ENCODE results near the gene ZNF771. TPM values are rescaled to one million over a fixed set of nuclear protein-coding genes. Genes with fewer than 3 reads are reported as not detected.
"Not testable (repeated sequence)": the region's sequence is repeated elsewhere in the genome, so short reads cannot be mapped to it uniquely, and the experiment has no call there.

The ZNF771 gene
- total RNA-seq, 3 donors from 2014 or later (not counting 1 experiment from before 2014, with no cell fraction given): 0.70 to 1.4 (median 1.4) TPM

GRCh38 chr16:30395155-30395991 lies 12.0 kb upstream of the ZNF771 start, which contains the start of gene ZNF48:
ZNF48 (plus strand) TSS chr16:30395420; CDS start chr16:30395795, 375 bp downstream.
- peak within 1 kb of the TSS; percentile 25 for H3K27ac ChIP-seq (ENCODE audit: low read length)
- Mint-ChIP-seq H3K9me3 (no peaks in the 10 kb centered on the region), H3K27ac (peak within 1 kb of the TSS; percentile 10 to 22), H3K36me3 (no peaks in the 10 kb centered on the region), H3K4me3 (peak within 1 kb of the TSS; percentile 92), H3K27me3 (ENCODE audit: low read depth in 2 of 2) (no peaks in the 10 kb centered on the region), H3K4me1 (peaks cover 33 to 48% of the 10 kb centered on the region in 2 donors)
- H3K27me3 ChIP-seq (ENCODE audit: control insufficient read depth, insufficient read depth, low read length): no peaks in the 10 kb centered on the region
- peaks cover 56% of the 10 kb centered on the region for H3K4me1 ChIP-seq (ENCODE audit: control insufficient read depth, insufficient read depth, low read length)
- no peak for TF ChIP-seq CTCF (IDR thresholded peaks at IDR 0.05)
- WGBS (ENCODE audit: insufficient coverage): under 1% methylated on average over 102 of the region's 103 CpGs
- intact Hi-C loops (cut with micrococcal nuclease): no loop called here
- ATAC-seq: peak; percentile 58 to 85 (median 81)
- no peaks in the 10 kb centered on the region for H3K9me3 ChIP-seq (ENCODE audit: control insufficient read depth, insufficient read depth, low read length)
- peak; percentile 51 to 74 for DNase-seq
- no peaks in the 10 kb centered on the region for H3K36me3 ChIP-seq (ENCODE audit: control insufficient read depth, insufficient read depth, low read length)
- H3K4me3 ChIP-seq (ENCODE audit: low read length): peak within 1 kb of the TSS; percentile 52

- H3K4me3 Mint-ChIP-seq: peak overlapping the region; percentile 78
- H3K4me1 Mint-ChIP-seq: peaks cover 33 to 55% of the 10 kb centered on the region in 2 donors
- 23% methylated on average over 12 of the region's 13 CpGs for WGBS (ENCODE audit: insufficient coverage)
- peak overlapping the region; percentile 52 for H3K4me3 ChIP-seq (ENCODE audit: low read length)
- DNase-seq (no peak), ATAC-seq (peak in 1 of 3 donors; percentile 3)
- no peaks in the 10 kb centered on the region for H3K9me3 ChIP-seq (ENCODE audit: control insufficient read depth, insufficient read depth, low read length)
- H3K36me3 Mint-ChIP-seq: no peaks in the 10 kb centered on the region
- H3K36me3 ChIP-seq (ENCODE audit: control insufficient read depth, insufficient read depth, low read length): no peaks in the 10 kb centered on the region
- intact Hi-C loops (cut with micrococcal nuclease): loop anchor here (2.0 kb wide), 1 partner anchor 45 kb away; no protein-coding TSS in a partner anchor
- peaks cover 64% of the 10 kb centered on the region for H3K4me1 ChIP-seq (ENCODE audit: control insufficient read depth, insufficient read depth, low read length)
- no peaks in the 10 kb centered on the region for H3K27me3 ChIP-seq (ENCODE audit: control insufficient read depth, insufficient read depth, low read length)
- H3K27me3 Mint-ChIP-seq (ENCODE audit: low read depth in 2 of 2): no peaks in the 10 kb centered on the region
- no peak for TF ChIP-seq CTCF (IDR thresholded peaks at IDR 0.05)
- peak overlapping the region in 1 of 2 donors; percentile 22 for H3K27ac Mint-ChIP-seq
- H3K27ac ChIP-seq (ENCODE audit: low read length): no peak overlapping the region
- no peaks in the 10 kb centered on the region for H3K9me3 Mint-ChIP-seq
Measured at GRCh38 chr16:30395992-30396585, 11.3 kb upstream of the ZNF771 start.

- not testable (repeated sequence) for H3K27me3 Mint-ChIP-seq (ENCODE audit: low read depth in 2 of 2); H3K9me3 Mint-ChIP-seq
Measured at GRCh38 chr16:30396627-30397026, 10.8 kb upstream of the ZNF771 start.

DNA sequence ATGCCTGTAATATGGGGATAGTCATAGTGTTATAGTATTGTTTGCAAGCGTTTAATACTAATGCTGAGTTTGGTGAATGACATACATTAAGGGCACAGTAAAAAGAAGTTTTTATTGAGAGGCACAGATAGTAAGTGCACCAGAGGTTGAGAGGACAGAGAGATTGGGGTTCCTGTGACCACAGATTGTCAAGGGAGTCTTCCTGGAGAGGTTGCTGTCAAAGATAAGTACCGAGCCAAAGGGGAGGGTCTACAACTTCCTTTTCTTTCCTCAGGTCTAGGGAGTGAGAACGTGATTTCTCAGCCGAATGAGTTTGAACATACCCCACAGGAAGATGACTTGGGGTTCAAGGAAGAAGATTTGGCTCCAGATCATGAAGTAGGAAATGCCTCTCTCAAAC lies 10.3 kb upstream of the ZNF771 start:
- Histone ChIP-seq H3K27me3 (ENCODE audit: control insufficient read depth, insufficient read depth, low read length) (no peaks in the 10 kb centered on the region), H3K4me1 (ENCODE audit: control insufficient read depth, insufficient read depth, low read length) (peaks cover 67% of the 10 kb centered on the region), H3K27ac (ENCODE audit: low read length) (no peak overlapping the region), H3K4me3 (ENCODE audit: low read length) (no peak overlapping the region), H3K36me3 (ENCODE audit: control insufficient read depth, insufficient read depth, low read length) (no peaks in the 10 kb centered on the region), H3K9me3 (ENCODE audit: control insufficient read depth, insufficient read depth, low read length) (no peaks in the 10 kb centered on the region)
- Mint-ChIP-seq H3K27ac (peak overlapping the region in 1 of 2 donors; percentile 74), H3K27me3 (ENCODE audit: low read depth in 2 of 2) (peaks cover 0 to 4% of the 10 kb centered on the region in 2 donors), H3K4me1 (peaks cover 33 to 64% of the 10 kb centered on the region in 2 donors), H3K9me3 (no peaks in the 10 kb centered on the region), H3K4me3 (peak overlapping the region; percentile 78), H3K36me3 (no peaks in the 10 kb centered on the region)
- intact Hi-C loops (cut with micrococcal nuclease): loop anchor here (2.0 kb wide), 1 partner anchor 46 kb away; no protein-coding TSS in a partner anchor
- WGBS (ENCODE audit: insufficient coverage): 60% methylated on average over 4 of the region's 4 CpGs
- TF ChIP-seq CTCF (IDR thresholded peaks at IDR 0.05): no peak
- DNase-seq (no peak), ATAC-seq (no peak)

More at GRCh38 chr16:30396627-30397026, 10.8 kb upstream of the ZNF771 start:
- not testable (repeated sequence) for H3K36me3 ChIP-seq (ENCODE audit: control insufficient read depth, insufficient read depth, low read length); ATAC-seq; H3K27ac ChIP-seq (ENCODE audit: low read length); H3K4me3 ChIP-seq (ENCODE audit: low read length); H3K9me3 ChIP-seq (ENCODE audit: control insufficient read depth, insufficient read depth, low read length); H3K27me3 ChIP-seq (ENCODE audit: control insufficient read depth, insufficient read depth, low read length); H3K36me3 Mint-ChIP-seq; DNase-seq
- H3K4me3 Mint-ChIP-seq: peak overlapping the region; percentile 78
- peaks cover 67% of the 10 kb centered on the region for H3K4me1 ChIP-seq (ENCODE audit: control insufficient read depth, insufficient read depth, low read length)
- H3K27ac Mint-ChIP-seq: peak overlapping the region in 1 of 2 donors; percentile 74
- peaks cover 33 to 61% of the 10 kb centered on the region in 2 donors for H3K4me1 Mint-ChIP-seq
- 94% methylated on average over 3 of the region's 4 CpGs for WGBS (ENCODE audit: insufficient coverage)
- intact Hi-C loops (cut with micrococcal nuclease): loop anchor here (2.0 kb wide), 1 partner anchor 46 kb away; no protein-coding TSS in a partner anchor
